ENCODE measurements around the gene RCOR2. TPM values are rescaled to one million over a fixed set of nuclear protein-coding genes. Genes with fewer than 3 reads are reported as not detected.

RCOR2 gene
- polyA plus RNA-seq, 4 donors, result 10.5 to 14.5 (median 13.1) TPM

GRCh38 chr11:63929616-63930015, 12.7 kb upstream of the RCOR2 start:
- DNase-seq (ENCODE audit: low read depth in 4 of 4, low spot score in 3 of 4), result no peak

- no peak for DNase-seq (ENCODE audit: low read depth in 4 of 4, low spot score in 3 of 4)
Observed at GRCh38 chr11:63923319-63923718, 6.4 kb upstream of the RCOR2 start.

- no peak for DNase-seq (ENCODE audit: low read depth in 4 of 4, low spot score in 3 of 4)
Observed at GRCh38 chr11:63922673-63923192, 5.8 kb upstream of the RCOR2 start.

DNA sequence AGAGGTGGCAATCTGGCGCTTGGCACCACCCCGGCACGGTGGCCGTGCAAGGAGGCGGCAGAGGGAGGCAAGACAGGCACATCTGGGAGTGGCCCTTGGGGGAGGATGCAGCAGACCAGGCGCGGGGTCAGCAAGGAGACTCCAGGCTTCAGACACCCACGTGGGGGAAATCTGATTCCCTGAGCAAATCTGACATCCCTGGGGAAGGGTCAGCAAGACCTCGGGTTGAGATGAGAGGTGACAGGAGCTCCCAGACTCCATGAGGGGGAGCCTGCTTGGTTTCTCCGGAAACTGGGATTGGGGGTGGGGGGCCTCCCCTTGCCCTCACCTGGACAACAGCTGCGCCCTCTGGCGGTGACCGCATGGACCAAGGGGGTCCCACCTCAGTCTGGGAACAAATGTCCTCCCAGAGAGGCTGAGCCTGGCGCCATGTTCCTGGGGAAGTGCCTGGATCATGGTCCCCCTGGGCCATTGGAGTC, 4.0 kb upstream of the RCOR2 start:
- no peak for DNase-seq (ENCODE audit: low read depth in 4 of 4, low spot score in 3 of 4)

- no peak for DNase-seq (ENCODE audit: low read depth in 4 of 4, low spot score in 3 of 4)
Observed at GRCh38 chr11:63920126-63920938, 3.4 kb upstream of the RCOR2 start.

DNA sequence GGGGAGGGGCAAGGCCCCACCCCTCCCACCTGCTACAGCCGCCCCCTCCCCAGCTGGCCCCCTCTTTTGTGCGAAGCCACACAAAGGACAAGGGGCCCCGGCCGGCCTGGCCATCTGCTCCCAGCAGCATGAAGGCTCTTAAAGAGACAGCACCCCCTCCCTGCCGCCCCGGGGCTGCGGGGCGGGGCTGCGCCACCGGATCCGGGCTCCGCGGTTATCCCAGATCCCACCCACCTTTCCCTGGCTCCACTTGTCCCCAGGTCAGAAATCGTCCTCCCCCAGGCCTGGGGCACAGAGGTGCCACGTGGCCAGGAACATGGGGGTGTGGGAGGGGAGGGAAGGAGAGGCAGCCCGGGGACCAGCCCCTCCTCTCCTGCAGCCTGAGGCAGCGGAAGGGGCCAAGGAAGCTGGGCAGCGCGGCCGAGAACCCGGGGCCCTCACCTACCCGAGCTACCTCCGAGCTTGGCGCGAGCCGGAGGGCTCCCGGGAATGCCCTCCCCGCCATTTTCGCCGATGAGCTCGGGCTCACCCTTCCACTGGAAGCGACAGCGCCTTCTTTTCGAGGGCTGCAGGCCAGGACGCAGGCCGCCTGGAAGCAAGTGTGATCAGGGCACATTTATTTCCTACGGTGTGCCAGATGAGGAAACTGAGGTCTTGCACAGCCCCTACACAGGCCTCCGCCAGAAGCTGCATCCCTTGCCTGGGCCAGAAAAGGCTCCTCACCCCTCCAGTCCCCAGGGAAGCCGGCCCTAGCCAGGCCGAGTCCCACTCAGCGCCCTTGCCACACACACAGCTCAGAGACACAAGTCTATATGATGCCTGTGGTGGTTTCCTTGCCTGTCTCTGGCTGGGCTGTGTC, 2.5 kb upstream of the RCOR2 start:
- DNase-seq (ENCODE audit: low read depth in 4 of 4, low spot score in 3 of 4), result no peak

DNA sequence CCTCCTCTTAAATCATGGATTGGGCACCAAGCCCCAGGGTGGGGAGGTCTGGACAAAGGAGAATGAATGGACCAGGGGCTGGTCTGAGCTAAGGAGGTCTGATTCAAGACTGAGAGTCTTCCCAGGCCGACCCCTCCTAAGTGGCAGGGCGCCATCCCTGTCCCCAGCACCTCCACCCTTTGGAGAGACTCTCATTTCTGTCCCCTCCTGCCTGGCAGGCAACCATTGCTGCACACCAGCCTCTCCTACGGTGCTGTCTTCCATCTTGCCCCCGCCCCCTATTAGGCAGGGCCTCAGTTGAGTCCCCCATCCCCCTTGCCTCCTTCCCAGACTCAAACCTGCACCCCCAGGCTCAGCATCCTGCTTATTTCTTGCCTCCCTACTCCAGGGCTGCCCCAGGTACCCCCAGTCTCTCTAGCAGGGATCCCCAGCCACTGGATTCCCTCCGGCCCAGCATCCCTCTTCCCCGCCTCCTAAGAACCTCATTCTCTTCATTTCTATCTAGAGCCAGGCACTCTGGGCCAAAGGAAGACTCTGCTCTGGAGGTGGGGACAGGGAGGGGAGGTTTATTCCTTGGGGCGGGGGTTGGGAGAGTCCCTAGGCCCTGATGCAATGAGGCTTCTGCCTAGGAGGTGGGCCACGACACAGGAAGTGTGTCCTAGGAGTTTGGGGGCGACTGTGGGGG, 1.7 kb upstream of the RCOR2 start:
- DNase-seq (ENCODE audit: low read depth in 4 of 4, low spot score in 3 of 4), result no peak

- DNase-seq (ENCODE audit: low read depth in 4 of 4, low spot score in 3 of 4), result no peak
Observed at GRCh38 chr11:63917692-63918506, 935 bp upstream of the RCOR2 start.

DNA sequence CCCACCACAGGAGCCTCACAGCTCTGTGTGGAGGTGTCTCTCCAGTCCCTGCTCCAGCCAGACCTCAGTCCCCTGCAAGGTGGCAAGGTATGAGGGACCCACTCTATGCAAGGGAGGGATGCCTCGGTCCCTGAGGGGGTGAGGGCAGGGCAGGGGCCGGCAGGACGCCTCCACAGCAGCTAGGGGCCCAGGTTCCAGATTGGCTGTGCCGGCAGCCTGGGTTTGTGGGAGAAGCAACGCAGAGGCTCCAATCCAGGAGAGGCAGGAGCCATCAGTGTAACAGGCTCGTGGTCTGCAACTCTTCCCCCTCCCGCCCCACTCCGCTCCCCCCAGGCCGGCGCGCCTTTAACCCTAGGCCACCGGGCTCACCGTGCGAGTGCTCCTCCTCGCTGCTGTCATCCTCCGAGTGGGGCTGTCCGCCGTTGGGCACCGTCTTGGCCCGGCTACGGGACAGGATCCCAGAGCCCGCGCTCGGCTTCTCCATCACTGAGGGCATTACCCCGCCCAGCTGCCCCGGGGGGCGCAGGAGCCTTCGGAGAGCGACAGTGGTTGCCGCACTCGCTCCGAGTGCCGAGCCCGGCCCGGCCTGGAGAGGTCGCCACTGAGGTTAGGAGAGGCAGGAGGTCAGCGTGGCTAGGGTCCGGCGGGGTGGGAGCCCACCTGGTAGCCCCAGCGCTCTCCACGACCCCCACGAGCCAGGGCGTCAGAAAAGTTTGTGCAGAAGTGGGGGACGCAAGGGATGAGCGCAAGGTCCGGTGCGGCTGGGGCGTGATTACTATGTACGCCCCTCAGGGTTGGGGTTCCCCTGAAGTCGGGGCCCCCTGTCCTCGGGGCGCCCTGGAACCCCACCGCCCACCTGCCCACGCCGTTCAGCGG, 765 bp downstream of the RCOR2 start:
- no peak for DNase-seq (ENCODE audit: low read depth in 4 of 4, low spot score in 3 of 4)

DNA sequence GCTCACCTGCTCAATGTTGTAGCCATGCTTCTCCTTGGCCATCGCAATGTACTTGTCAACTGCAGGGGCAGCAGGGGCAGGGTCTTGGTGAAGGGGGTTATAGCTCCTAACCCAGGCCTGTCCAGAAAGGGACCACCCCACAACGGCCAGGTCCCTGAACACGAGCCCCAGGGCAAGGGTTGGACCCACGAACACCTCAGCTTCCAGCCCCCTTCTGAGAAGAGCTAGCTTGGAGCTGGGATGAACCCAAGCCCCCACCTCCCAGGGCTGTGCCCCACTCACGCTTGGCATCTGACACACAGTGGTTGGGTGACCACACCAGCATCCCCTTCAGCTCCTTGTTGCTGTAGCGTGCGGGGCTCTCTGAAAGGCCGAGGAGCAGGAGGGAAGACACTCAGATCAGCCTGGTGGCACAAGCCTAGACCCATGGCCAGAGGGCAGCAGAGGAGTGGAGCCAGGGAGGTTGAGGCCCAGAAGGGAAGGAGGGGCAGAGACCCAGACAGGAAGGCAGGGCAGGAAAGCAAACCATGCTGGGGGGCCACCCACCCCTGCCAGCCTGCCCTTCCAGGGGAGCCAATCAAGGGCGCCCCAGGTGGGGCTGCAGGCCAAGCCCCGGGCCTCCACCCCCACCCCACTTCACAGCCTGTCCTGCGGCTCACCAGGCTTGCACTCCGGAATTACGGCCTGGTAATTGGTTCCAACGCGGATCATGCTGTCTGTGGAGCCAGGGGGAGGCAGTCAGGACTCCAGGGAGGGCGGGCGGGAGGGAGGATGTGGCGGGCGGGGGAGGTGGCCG, 1.9 kb downstream of the RCOR2 start:
- no peak for DNase-seq (ENCODE audit: low read depth in 4 of 4, low spot score in 3 of 4)

DNA sequence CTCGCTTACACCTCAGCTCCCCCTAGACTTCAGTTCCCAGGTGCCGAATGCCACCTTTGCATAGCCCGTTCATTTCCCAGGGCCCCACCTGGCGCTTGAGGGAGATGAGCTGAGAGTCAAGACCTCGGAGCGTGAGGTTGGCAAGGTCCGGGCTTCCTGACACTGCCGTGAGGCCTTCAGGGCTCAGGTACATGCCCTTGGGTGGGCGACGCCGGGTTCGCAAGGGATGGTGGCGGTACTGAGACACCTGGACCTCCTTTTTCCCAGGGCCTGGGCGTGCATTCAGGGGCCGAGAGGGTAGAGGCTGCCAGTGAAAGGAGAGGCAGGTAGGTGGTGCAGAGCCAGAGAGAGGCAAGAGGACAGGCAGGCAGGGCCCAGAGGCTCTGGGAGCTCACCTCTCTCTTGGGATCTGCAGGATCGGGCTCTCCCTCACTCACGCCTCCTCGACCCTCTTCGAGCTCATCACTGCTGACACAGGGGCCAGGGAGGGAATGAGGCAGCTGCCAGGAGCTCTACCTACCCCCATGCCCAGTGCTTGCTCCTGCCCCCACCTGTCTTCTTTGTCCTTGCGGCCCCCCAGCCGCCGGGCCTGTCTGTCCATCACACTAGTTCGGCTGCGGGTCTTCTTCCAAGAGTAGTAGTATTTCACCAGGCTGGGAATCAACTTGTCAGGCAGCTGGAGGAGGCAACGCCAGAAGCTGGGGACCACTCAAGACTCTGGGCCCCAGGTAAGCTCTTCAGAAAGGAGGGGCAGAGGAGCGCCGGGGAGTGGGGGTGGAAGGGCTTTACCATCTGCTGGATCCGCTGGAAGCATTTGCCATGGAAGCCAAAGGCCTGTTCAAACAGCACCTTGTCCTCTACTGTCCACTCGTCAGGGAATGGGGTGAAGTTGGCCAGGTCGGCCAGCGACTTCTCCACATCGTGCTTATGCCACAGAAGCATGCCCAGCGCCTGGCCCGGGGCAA, 2.8 kb downstream of the RCOR2 start:
- DNase-seq (ENCODE audit: low read depth in 4 of 4, low spot score in 3 of 4), result no peak

DNA sequence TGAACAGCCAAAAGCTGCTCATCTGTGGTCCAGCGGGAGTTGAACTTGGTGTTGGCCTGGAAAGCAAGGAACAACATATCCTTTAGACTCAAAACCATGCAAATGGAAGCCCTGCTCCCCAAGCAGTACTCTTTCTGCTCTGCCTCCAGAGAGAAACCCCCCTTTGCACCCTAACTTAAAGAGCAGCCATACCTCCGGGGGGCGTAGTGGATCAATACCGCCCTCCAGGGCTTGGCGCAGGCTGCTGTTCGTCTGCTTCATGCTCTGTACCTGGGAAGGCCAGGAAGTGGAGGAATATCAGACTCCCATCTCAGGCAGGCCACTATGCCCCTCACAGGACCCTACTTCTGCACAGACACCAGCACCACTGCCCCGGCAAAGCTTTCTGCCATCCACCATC, 4.3 kb downstream of the RCOR2 start:
- DNase-seq (ENCODE audit: low read depth in 4 of 4, low spot score in 3 of 4), result no peak

DNA sequence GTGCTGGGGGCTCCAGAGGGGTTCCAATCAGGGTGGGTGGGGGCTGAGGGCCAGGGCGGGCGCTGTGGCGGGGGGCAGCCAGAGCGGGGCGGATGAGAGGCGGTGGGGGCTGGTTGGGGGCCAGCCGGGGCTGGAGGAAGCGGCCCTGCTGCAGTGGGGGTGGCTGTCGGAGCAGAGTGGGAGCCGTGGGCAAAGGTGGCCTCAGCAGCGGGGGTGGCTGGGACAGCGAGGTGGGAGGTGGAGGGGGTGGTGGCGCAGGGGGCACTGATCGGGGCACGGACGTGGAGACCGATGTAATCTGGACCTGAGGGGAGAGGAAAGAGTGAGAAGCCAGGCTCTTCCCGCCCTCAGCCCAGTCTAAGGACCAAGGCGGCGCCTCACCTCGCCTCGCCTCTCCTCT, 5.1 kb downstream of the RCOR2 start:
- DNase-seq (ENCODE audit: low read depth in 4 of 4, low spot score in 3 of 4), result no peak

DNA sequence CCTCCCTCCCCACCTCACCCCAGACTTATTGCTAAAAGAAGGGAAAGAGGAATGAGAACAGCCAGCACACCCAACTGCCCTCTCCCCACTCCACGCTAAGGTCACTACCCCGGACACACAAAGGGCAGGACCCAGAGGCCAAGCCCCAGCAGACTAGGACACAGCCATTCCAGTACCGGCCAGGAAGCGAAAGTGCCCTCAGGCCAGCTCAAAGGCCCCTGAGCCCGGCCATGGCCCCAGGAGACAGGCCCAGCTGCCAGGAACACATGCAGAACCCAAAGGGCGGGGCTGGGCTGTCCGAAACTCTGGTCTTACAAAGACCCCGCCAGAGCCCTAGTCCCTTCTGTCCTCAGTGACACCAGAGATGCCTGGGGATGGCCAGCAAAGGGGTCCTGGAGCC, 5.5 kb downstream of the RCOR2 start:
- no peak for DNase-seq (ENCODE audit: low read depth in 4 of 4, low spot score in 3 of 4)

DNA sequence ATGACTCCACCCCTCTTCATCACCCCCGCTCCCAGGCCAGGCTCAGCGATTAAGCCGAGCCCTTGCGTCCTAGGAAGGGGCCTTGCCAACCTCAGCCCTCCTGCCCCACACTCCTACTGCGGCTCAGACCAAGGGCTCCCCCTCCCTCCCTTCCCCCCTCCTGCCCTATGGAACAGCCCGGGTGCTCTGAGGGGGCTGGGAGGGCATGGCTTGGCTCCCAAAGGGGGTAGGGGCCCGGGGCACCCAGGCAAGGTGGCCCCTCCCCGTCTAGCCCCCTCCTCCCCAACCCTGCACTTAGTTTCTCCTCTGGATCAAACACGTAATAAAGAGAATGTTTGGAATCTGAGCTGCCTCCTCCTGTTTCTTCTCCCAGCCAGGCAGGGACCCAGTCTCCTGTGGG, 6.3 kb downstream of the RCOR2 start:
- no peak for DNase-seq (ENCODE audit: low read depth in 4 of 4, low spot score in 3 of 4)

GRCh38 chr11:63909591-63910506, 7.1 kb downstream of the RCOR2 start:
- no peak for DNase-seq (ENCODE audit: low read depth in 4 of 4, low spot score in 3 of 4)
